Activated CD4-positive, alpha-beta T cell treated with anti-CD3 and anti-CD28 coated beads for 36 hours (primary cell): ENCODE results near the gene TAC3. TPM values are rescaled to one million over a fixed set of nuclear protein-coding genes. Genes with fewer than 3 reads are reported as not detected.
"Not testable (repeated sequence)": the region's sequence is repeated elsewhere in the genome, so short reads cannot be mapped to it uniquely, and the experiment has no call there.

Experiments
- ATAC-seq: fragments of 200-7000 bp; cut with Tn5 transposase; one replicate; pipeline ENCODE4 v1.10.0; 2021; ENCODE audit warnings: mild to moderate bottlenecking, moderate library complexity
- CTCF ChIA-PET: fragments of 350-600 bp; sonication (Branson Sonifier 250); formaldehyde crosslinking; loops from one replicate; lab custom pipeline; 2021; ENCODE audit warnings: antibody characterized with exemption; lab: Charles Lee
- POLR2A ChIA-PET: fragments of 350-600 bp; sonication (Branson Sonifier 250); formaldehyde crosslinking; loops from one replicate; lab custom pipeline; 2021; ENCODE audit warnings: antibody characterized with exemption, inconsistent platforms; lab: Charles Lee
- DNase-seq: peaks from one replicate; pipeline ENCODE4 v3.0.0-alpha.2; 2020
- H3K27ac Mint-ChIP-seq: one replicate; pipeline ENCODE4 v1.8.0; 2021; ENCODE audit warnings: mixed read lengths
- H3K27me3 Mint-ChIP-seq: one replicate; pipeline ENCODE4 v1.8.0; 2021; ENCODE audit warnings: mixed read lengths
- H3K36me3 Mint-ChIP-seq: one replicate; pipeline ENCODE4 v1.8.0; 2021; ENCODE audit warnings: low read depth, mixed read lengths
- H3K4me1 Mint-ChIP-seq: one replicate; pipeline ENCODE4 v1.8.0; 2021; ENCODE audit warnings: mixed read lengths
- H3K4me3 Mint-ChIP-seq: one replicate; pipeline ENCODE4 v1.8.0; 2021; ENCODE audit warnings: mild to moderate bottlenecking, moderate library complexity, mixed read lengths
- H3K9me3 Mint-ChIP-seq: one replicate; pipeline ENCODE4 v1.8.0; 2021; ENCODE audit warnings: low read depth, mixed read lengths
- intact Hi-C, 2 experiments: fragments of 100-400 bp; cut with DNase I in 1 of 2; cut with micrococcal nuclease in 1 of 2; formaldehyde crosslinking; loops; one replicate each; pipeline versions ENCODE4 v1.14.2 to v1.15.1; 2022 to 2024; cut with DNase I, micrococcal nuclease
- total RNA-seq, 2 experiments: library from RNA; stranded (reverse); gene quantifications; one replicate each; pipeline ENCODE4 v1.2.3, GENCODE V29; 2021

Gene TAC3
- total RNA-seq: under 1 TPM; 0.37 to 0.63 TPM

DNA sequence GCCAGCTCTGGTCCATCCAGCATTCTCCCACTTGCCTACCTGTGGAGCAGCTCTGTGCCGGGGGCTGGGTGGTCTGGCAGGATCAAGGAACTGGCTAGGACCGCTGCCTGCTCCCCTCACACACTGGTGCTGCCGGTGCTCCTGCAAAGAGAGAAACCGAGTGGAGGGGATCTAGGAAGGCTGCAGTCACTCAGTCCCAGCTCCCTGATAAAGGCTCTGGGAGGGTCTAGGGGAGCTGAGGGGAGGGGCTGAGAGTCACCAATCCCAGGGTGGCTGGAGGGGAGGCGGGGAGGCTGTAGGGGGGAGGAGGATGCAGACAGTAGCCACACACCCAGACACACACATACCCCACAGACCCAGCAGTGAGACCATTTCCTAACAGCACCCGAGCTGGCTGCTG is at the start of gene TAC3:
TAC3 (minus strand) TSS at position 182 of the 400 bp plus-strand sequence. CDS start 732 bp downstream, outside the sequence.
- ChIA-PET POLR2A (no interaction called here), CTCF (interaction anchor here (0.5 to 5.3 kb wide), 12 partner anchors 9 to 111 kb away, joined by 3 to 35 read pairs (median 4); a partner anchor contains a TSS)
- Mint-ChIP-seq H3K9me3 (no peaks in the 10 kb centered on the region), H3K27me3 (no peaks in the 10 kb centered on the region), H3K36me3 (no peaks in the 10 kb centered on the region), H3K4me1 (peaks cover 35% of the 10 kb centered on the region), H3K4me3 (no peak within 1 kb of the TSS), H3K27ac (no peak within 1 kb of the TSS)
- DNase-seq: no peak
- intact Hi-C loops: no loop called here
- ATAC-seq: no peak

DNA sequence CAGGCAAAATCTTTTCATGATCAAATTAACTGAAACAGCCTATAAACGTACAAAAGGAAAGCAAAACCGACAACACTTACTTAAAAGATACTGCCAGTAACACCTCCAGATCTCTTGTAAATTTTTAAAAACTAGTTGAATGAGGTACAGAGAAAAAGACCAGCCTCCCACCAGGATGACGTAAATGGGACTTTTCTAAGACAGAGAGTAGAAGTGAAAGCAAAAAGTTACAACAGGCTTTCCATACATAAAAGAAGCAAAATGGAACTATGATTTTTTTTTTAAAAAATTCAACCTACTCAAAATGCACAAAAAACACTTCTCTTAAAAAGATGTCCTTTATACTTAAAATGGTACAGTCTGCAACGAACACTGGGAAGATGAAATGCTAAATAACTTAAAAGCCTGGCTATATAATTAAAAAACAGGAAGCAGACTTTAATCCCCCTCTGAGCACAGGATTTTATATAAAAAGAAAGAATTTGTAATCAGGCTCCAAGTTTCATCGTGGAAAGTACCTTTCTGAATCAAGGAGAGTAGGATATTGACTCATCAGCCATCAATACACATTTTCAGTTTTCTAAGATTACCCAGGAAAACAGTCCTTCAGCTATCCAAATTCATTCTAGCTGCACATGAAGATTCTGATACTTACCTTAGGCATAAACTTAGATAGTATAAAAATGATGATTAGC is 47.8 kb upstream of the TAC3 start:
- ChIA-PET POLR2A (interaction anchor here (0.8 to 1.8 kb wide), 2 partner anchors 24 to 48 kb away, joined by 4 to 12 read pairs; partner anchors contain the start of gene STAT6), CTCF (interaction anchor here (0.6 to 26.8 kb wide), 12 partner anchors 11 to 1019 kb away, joined by 3 to 411 read pairs (median 4); partner anchors contain the start of genes NAB2, STAT6 and ZBTB39)
- Mint-ChIP-seq H3K4me3 (peak overlapping the region; percentile 76), H3K27me3 (no peaks in the 10 kb centered on the region), H3K27ac (peak overlapping the region; percentile 98), H3K36me3 (peaks cover 80% of the 10 kb centered on the region), H3K9me3 (peaks cover 5% of the 10 kb centered on the region), H3K4me1 (peaks cover 66% of the 10 kb centered on the region)
- intact Hi-C loops: loop anchor here (1.0 to 5.0 kb wide), 12 partner anchors 14 to 376 kb away; partner anchors contain the start of genes NEMP1 (in 2 of the 2), INHBC (in 1 of the 2), PRIM1 (in 1 of the 2) and PTGES3 (in 1 of the 2)
- ATAC-seq (peak; percentile 79), DNase-seq (peak; percentile 80)

DNA sequence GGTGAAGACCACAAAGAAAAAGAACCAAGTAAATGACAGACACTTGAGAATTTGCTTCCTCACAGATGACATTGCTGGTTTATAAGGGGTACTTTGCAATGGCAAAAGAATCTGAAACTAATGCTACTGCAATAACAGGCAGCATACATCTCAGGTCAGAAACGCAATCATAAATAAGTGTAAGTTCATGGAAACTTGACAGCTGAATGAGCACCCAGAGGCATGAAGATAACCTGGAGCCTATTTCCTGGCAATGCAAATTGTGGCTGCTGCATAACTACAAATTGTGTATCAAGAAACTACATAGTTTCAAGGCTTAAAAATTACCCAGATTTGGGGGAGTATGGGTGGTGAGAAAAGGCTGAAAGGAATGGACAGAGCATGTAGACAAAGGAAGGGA is 42.1 kb upstream of the TAC3 start:
- CTCF ChIA-PET: interaction anchor here (0.6 to 26.8 kb wide), 7 partner anchors 10 to 66 kb away, joined by 3 to 411 read pairs (median 4); partner anchors contain the start of genes NAB2 and ZBTB39
- intact Hi-C loops: no loop called here

DNA sequence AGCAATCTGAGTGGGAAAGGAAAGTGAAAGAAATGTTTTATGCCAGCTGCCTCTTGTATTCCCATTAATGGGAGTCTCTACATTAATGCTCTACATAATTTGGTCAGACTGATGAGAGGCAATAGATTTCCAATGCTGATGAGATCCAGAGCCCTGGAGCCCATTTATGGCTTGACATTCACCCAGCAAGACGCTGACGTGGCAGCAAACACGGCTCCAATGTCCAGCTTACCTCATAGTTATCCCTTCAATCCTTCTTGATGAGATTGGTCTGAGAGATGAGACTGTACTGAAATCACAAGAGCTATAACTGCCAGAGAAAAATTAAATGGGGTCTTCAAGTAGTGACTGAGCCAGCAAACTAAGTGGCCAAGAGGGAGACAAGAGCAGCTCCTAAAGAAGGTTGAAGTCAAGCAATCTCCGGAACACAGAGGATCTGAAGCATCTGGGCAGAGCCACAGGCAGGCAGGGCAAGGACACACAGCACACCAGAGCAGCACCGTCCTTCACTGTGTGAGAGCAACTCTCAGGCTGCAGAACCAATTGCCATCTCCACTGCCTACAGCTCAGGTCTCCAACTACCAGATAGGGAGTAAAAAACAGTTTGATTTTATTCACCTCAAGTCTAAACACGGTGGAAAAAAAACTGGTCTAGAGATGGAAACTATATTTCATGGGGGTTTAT is 40.9 kb upstream of the TAC3 start:
- POLR2A ChIA-PET: no interaction called here

More for the DNA sequence above, 42.1 kb upstream of the TAC3 start:
- ATAC-seq (no peak), DNase-seq (no peak)
- H3K27me3 Mint-ChIP-seq: no peaks in the 10 kb centered on the region
- H3K36me3 Mint-ChIP-seq: peaks cover 74% of the 10 kb centered on the region
- H3K27ac Mint-ChIP-seq: peak overlapping the region; percentile 48
- H3K4me3 Mint-ChIP-seq: no peak overlapping the region
- POLR2A ChIA-PET: no interaction called here
- peaks cover 33% of the 10 kb centered on the region for H3K4me1 Mint-ChIP-seq
- no peaks in the 10 kb centered on the region for H3K9me3 Mint-ChIP-seq

DNA sequence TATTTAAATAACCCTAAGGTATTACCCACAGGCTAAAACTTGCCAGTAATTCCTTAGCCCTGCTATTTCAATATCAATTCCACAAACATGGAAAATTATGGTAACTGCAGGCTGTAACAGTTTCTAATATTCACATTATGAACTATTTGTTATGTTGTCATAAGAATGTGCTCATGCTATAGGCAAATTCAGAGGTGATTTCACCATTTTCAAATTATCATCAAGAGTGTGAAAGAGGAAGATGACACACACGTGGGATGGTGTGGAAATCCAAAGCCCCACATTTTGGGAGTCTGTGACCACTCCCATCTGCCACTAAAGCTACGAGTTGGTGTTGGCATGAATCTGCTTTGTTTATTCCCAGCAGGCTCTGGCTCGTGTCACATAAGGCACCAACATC is 39.5 kb upstream of the TAC3 start:
- Mint-ChIP-seq H3K4me1 (peaks cover 17% of the 10 kb centered on the region), H3K36me3 (peaks cover 61% of the 10 kb centered on the region), H3K27me3 (no peaks in the 10 kb centered on the region), H3K9me3 (no peaks in the 10 kb centered on the region), H3K27ac (no peak overlapping the region), H3K4me3 (no peak overlapping the region)
- intact Hi-C loops: no loop called here
- ChIA-PET CTCF (interaction anchor here (1.0 to 14.6 kb wide), 4 partner anchors 40 to 297 kb away, joined by 3 to 207 read pairs (median 6); partner anchors contain the start of genes TAC3 and ZBTB39), POLR2A (interaction anchor here (1.0 kb wide), 1 partner anchor 47 kb away, joined by 3 read pairs; no protein-coding TSS in a partner anchor)
- DNase-seq: no peak
- ATAC-seq: no peak

More for the DNA sequence above, 40.9 kb upstream of the TAC3 start:
- no peak for ATAC-seq
- CTCF ChIA-PET: interaction anchor here (0.7 to 14.6 kb wide), 10 partner anchors 9 to 299 kb away, joined by 3 to 207 read pairs (median 4); partner anchors contain the start of genes TAC3 and ZBTB39
- no peak for DNase-seq
- intact Hi-C loops: no loop called here
- Mint-ChIP-seq H3K27ac (no peak overlapping the region), H3K9me3 (no peaks in the 10 kb centered on the region), H3K36me3 (peaks cover 67% of the 10 kb centered on the region), H3K4me3 (no peak overlapping the region), H3K27me3 (no peaks in the 10 kb centered on the region), H3K4me1 (peaks cover 22% of the 10 kb centered on the region)

DNA sequence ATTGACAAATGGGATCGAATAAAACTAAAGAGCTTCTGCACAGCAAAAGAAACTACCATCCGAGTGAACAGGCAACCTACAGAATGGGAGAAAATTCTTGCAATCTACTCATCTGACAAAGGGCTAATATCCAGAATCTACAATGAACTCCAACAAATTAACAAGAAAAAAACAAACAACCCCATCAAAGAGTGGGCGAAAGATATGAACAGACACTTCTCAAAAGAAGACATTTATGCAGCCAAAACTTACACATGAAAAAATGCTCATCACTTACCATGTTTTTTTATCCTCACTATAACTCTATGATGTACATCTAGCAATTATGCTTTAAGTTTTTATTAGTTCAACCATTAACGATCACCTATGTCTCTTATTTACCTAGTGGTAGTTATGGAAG is 37.6 kb upstream of the TAC3 start:
- POLR2A ChIA-PET, H3K9me3 Mint-ChIP-seq, CTCF ChIA-PET, ATAC-seq, H3K27ac Mint-ChIP-seq, H3K27me3 Mint-ChIP-seq, H3K4me3 Mint-ChIP-seq, DNase-seq, intact Hi-C loops: not testable (repeated sequence)
- Mint-ChIP-seq H3K36me3 (peaks cover 43% of the 10 kb centered on the region), H3K4me1 (peaks cover 13% of the 10 kb centered on the region)

DNA sequence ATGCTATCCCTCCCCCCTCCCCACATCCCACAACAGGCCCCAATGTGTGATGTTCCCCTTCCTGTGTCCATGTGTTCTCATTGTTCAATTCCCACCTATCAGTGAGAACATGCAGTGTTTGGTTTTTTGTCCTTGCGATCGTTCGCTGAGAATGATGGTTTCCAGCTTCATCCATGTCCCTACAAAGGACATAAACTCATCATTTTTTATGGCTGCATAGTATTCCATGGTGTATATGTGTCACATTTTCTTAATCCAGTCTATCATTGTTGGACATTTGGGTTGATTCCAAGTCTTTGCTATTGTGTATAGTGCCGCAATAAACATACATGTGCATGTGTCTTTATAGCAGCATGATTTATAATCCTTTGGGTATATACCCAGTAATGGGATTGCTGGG is 36.8 kb upstream of the TAC3 start:
- ATAC-seq, intact Hi-C loops, H3K4me3 Mint-ChIP-seq, H3K9me3 Mint-ChIP-seq, H3K27me3 Mint-ChIP-seq, DNase-seq, H3K27ac Mint-ChIP-seq, POLR2A ChIA-PET: not testable (repeated sequence)
- Mint-ChIP-seq H3K36me3 (peaks cover 36% of the 10 kb centered on the region), H3K4me1 (peaks cover 19% of the 10 kb centered on the region)
- CTCF ChIA-PET: interaction anchor here (1.0 to 3.8 kb wide), 2 partner anchors 8 to 18 kb away, joined by 3 to 28 read pairs; no protein-coding TSS in a partner anchor

DNA sequence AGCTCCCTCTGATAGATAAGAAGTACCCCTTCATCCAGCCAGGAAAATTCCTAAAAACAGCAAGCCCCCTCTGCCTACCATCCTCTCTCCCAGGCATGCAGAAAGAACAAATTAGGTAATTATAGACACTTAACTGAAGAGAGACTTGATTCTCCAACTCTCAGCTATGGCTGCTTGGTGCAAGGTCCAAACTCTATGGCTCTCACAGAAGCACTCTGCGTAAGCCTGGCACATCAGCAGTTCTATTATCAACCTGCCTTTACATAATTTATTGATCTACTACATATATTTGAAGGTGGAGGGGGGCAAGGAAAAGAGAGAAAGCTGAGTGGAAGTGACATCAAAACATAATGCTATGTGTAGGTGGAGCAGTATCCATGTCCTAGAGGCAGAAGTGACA is 34.7 kb upstream of the TAC3 start:
- Mint-ChIP-seq H3K27ac (no peak overlapping the region), H3K9me3 (no peaks in the 10 kb centered on the region), H3K36me3 (peaks cover 21% of the 10 kb centered on the region), H3K27me3 (no peaks in the 10 kb centered on the region), H3K4me1 (peaks cover 30% of the 10 kb centered on the region), H3K4me3 (no peak overlapping the region)
- POLR2A ChIA-PET: no interaction called here
- intact Hi-C loops: no loop called here
- DNase-seq (no peak), ATAC-seq (no peak)
- CTCF ChIA-PET: interaction anchor here (0.7 to 3.8 kb wide), 3 partner anchors 10 to 46 kb away, joined by 3 to 28 read pairs (median 10); no protein-coding TSS in a partner anchor

DNA sequence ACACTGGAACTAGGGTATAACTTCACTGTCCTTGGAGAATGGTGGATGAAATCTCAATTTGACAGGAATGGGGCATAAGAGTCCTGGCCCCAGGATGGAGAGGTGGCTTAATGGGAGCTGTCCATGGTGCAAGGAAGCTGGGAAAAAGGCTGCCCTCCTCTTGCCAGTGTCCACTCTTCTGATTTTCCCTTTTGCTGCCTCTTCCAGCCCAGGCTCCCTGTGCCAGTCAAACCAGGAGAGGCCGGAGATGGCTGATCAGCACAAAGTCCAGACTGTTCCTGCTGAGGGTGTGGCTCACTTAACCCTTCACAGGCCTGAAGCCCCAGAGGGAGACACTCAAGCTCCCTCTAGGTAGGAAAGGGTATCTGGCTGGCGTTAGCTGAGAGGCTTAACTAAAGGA is 33.6 kb upstream of the TAC3 start, which contains the start of gene MYO1A:
MYO1A (minus strand) TSS at position 240 of the 400 bp plus-strand sequence. CDS start 1,806 bp downstream, outside the sequence.
- CTCF ChIA-PET: interaction anchor here (1.0 to 3.8 kb wide), 7 partner anchors 11 to 296 kb away, joined by 3 to 28 read pairs (median 4); no protein-coding TSS in a partner anchor
- intact Hi-C loops: no loop called here
- ATAC-seq: no peak
- Mint-ChIP-seq H3K4me1 (peaks cover 32% of the 10 kb centered on the region), H3K27me3 (no peaks in the 10 kb centered on the region), H3K4me3 (no peak within 1 kb of the TSS), H3K36me3 (peaks cover 15% of the 10 kb centered on the region), H3K9me3 (no peaks in the 10 kb centered on the region), H3K27ac (no peak within 1 kb of the TSS)
- POLR2A ChIA-PET: no interaction called here
- DNase-seq: no peak

DNA sequence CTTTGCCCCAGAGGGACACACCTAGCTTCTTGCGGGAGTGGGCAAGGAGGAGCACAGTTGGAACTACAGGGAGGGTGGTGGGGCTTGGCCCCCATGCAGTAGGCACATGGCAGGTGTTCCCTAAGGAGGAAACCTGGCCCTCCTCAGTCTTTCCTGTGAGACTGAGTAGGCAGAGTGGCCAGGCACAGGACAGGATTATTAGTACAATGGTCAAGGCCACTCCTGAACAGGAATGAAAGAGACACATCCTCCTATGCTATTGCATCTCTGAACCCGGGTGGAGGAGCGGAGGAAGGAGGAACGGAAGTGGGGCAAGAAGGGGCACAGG is 32.8 kb upstream of the TAC3 start:
- DNase-seq (no peak), ATAC-seq (no peak)
- intact Hi-C loops: no loop called here
- POLR2A ChIA-PET: no interaction called here
- CTCF ChIA-PET: interaction anchor here (0.9 to 4.2 kb wide), 7 partner anchors 9 to 542 kb away, joined by 3 to 41 read pairs (median 4); no protein-coding TSS in a partner anchor
- Mint-ChIP-seq H3K9me3 (no peaks in the 10 kb centered on the region), H3K27me3 (no peaks in the 10 kb centered on the region), H3K27ac (no peak overlapping the region), H3K4me3 (no peak overlapping the region), H3K4me1 (peaks cover 32% of the 10 kb centered on the region), H3K36me3 (peaks cover 11% of the 10 kb centered on the region)
